Vagina (tissue), 2 donors: ENCODE measurements around the gene ELN.
A peak's percentile ranks its signal among the peaks of the same experiment; 100 is the strongest.

ENCODE experiments used
- CTCF ChIP-seq, 3 experiments: fragments of 450-650 bp in 2 of 3; fragments of 200-600 bp in 1 of 3; sonication (generic) in 1 of 3; IDR thresholded peaks; one replicate each; pipeline ENCODE4 v1.5.1; 2017 to 2019; ENCODE audit warnings: antibody characterized with exemption in 3 of 3, mild to moderate bottlenecking in 2 of 3, moderate library complexity in 2 of 3
- POLR2A ChIP-seq, 2 donors: fragments of 450-650 bp; IDR thresholded peaks; one replicate each; pipeline ENCODE4 v1.6.1; 2017; ENCODE audit warnings: antibody characterized with exemption in 2 of 2, mild to moderate bottlenecking in 2 of 2, moderate library complexity in 2 of 2
- POLR2AphosphoS5 ChIP-seq, 2 donors: sonication (generic); formaldehyde crosslinking; IDR thresholded peaks; one replicate each; pipeline ENCODE4 v1.9.0; 2017; ENCODE audit warnings: antibody characterized with exemption in 2 of 2, mild to moderate bottlenecking in 2 of 2, low read depth in 1 of 2; ENCODE audit not compliant: insufficient read depth in 1 of 2

GRCh38 chr7:74061840-74062539 lies 34.0 kb downstream of the ELN start:
- TF ChIP-seq POLR2A (IDR thresholded peaks at IDR 0.05) (no peak), CTCF (IDR thresholded peaks at IDR 0.05) (no peak), POLR2AphosphoS5 (IDR thresholded peaks at IDR 0.05; ENCODE audit: insufficient read depth in 1 of 2, low read depth in 1 of 2) (peak; percentile 65 to 89)
